ENCODE measurements around the gene FAM20A.

GRCh38 chr17:68598545-68598961 is 2.6 kb downstream of the FAM20A start:
- TF ChIP-seq CTCF (IDR thresholded peaks at IDR 0.05) (no peak), POLR2A (IDR thresholded peaks at IDR 0.05) (no peak), EP300 (IDR thresholded peaks at IDR 0.05) (no peak), POLR2AphosphoS5 (IDR thresholded peaks at IDR 0.05) (no peak)

Data from sigmoid colon (tissue), 4 donors.